Fibroblast of lung (primary cell): Measurements from ENCODE around the gene GAB2. TPM values are rescaled to one million over a fixed set of nuclear protein-coding genes. Genes with fewer than 3 reads are reported as not detected.

Source experiments
- DNase-seq, 2 donors: peaks; one replicate each; pipeline versions ENCODE4 v3.0.0 to v3.0.0-alpha.2; 2010; ENCODE audit warnings: low read depth in 2 of 2
- H2AFZ ChIP-seq: 2 replicates; pipeline ENCODE4 v1.5.1; 2012; ENCODE audit warnings: low read length, control low read depth, inconsistent platforms
- H3K27ac ChIP-seq: 2 replicates; pipeline ENCODE4 v1.5.1; 2011; ENCODE audit warnings: low read length, control low read depth; ENCODE audit not compliant: insufficient read depth
- H3K27me3 ChIP-seq: 2 replicates; pipeline ENCODE4 v1.5.1; 2011; ENCODE audit warnings: mild to moderate bottlenecking, low read length; ENCODE audit not compliant: control insufficient read depth, insufficient read depth
- H3K36me3 ChIP-seq: 2 replicates; pipeline ENCODE4 v1.5.1; 2011; ENCODE audit warnings: low read length; ENCODE audit not compliant: control insufficient read depth, insufficient read depth
- H3K4me1 ChIP-seq: 2 replicates; pipeline ENCODE4 v1.5.1; 2011; ENCODE audit warnings: low read length; ENCODE audit not compliant: control insufficient read depth, insufficient read depth; ENCODE audit errors: extremely low read depth
- H3K4me2 ChIP-seq: 2 replicates; pipeline ENCODE4 v1.5.1; 2011; ENCODE audit warnings: low read length, control low read depth; ENCODE audit not compliant: insufficient read depth; ENCODE audit errors: extremely low read depth
- H3K4me3 ChIP-seq, 4 experiments: fragments of 200-600 bp in 1 of 4; sonication (generic) in 1 of 4; replicated peaks in 1 of 4; 2 replicates each; pipeline ENCODE4 v1.5.1; 2011 to 2016; ENCODE audit warnings: low read length in 4 of 4, low read depth in 3 of 4, mild to moderate bottlenecking in 3 of 4, control low read depth in 2 of 4, inconsistent platforms in 1 of 4, mixed read lengths in 1 of 4; ENCODE audit not compliant: insufficient read depth in 1 of 4; ENCODE audit errors: control extremely low read depth in 1 of 4
- H3K79me2 ChIP-seq: 2 replicates; pipeline ENCODE4 v1.5.1; 2012; ENCODE audit warnings: mild to moderate bottlenecking, low read length, inconsistent platforms; ENCODE audit not compliant: control insufficient read depth, insufficient read depth
- H3K9ac ChIP-seq: 2 replicates; pipeline ENCODE4 v1.5.1; 2011; ENCODE audit warnings: mild to moderate bottlenecking, low read length, control low read depth; ENCODE audit not compliant: insufficient read depth
- H3K9me3 ChIP-seq: 2 replicates; pipeline ENCODE4 v1.5.1; 2012; ENCODE audit warnings: low read depth, low read length; ENCODE audit not compliant: control insufficient read depth, insufficient read depth
- H4K20me1 ChIP-seq: 2 replicates; pipeline ENCODE4 v1.5.1; 2011; ENCODE audit warnings: low read length; ENCODE audit not compliant: control insufficient read depth, insufficient read depth; ENCODE audit errors: extremely low read depth
- EZH2 ChIP-seq: IDR thresholded peaks from 2 replicates; pipeline ENCODE4 v1.5.1; 2012; ENCODE audit warnings: low read length, control low read depth, mild to moderate bottlenecking; ENCODE audit errors: missing control alignments
- polyA plus RNA-seq, 2 donors: library from polyadenylated mRNA; depleted of rRNA in 1 of 2; stranded (reverse) in 1 of 2; unstranded in 1 of 2; fragments of >200 nt; gene quantifications; 2 replicates each; pipeline ENCODE4 v1.2.1, GENCODE V29; 2011 to 2012; ENCODE audit warnings: missing spikeins in 1 of 2
- total RNA-seq: library from RNA; depleted of rRNA; stranded (reverse); fragments of >200 nt; gene quantifications from 2 replicates; pipeline ENCODE4 v1.2.1, GENCODE V29; 2014
- TF ChIP-seq, protein P1 (sequence below), 2 donors: IDR thresholded peaks in 1 of 2; conservative IDR thresholded peaks in 1 of 2; 1 replicate in 1 of 2; 2 replicates in 1 of 2; pipeline ENCODE4 v1.5.1; 2011 to 2012; ENCODE audit warnings: low read length in 2 of 2, control low read depth in 1 of 2, inconsistent platforms in 1 of 2, low read depth in 1 of 2, mild to moderate bottlenecking in 1 of 2

Gene GAB2
- total and polyA plus RNA-seq, 2 donors (not counting 1 experiment from before 2014, with no cell fraction given): 7.1 to 14.0 TPM

GRCh38 chr11:78200061-78200460 is 217.6 kb downstream of the GAB2 start:
- H3K9ac ChIP-seq: no peak overlapping the region
- H3K36me3 ChIP-seq: peaks cover 18% of the 10 kb centered on the region
- no peaks in the 10 kb centered on the region for H4K20me1 ChIP-seq

DNA sequence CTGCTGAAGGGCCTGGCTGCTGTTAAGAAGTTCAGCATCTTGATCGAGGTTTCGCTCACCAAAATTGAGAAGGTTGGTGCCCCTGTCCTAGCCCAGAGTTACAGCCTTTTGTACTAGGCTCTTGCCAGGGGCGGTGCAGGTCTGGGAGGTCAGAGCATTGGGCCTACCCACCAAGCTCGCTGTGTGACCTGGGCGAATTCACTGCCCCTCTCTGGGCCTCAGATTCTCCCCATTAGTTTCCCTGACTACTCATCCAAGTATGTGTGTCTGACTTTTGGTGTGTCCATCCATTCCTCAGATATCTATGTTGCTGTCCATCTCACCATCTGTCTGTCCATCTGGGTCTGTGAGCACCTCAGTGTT is 218.0 kb downstream of the GAB2 start:
- Histone ChIP-seq H3K4me2 (no peak overlapping the region), H3K9me3 (no peaks in the 10 kb centered on the region), H3K79me2 (peaks cover 4% of the 10 kb centered on the region), H3K4me1 (no peaks in the 10 kb centered on the region), H3K36me3 (peaks cover 18% of the 10 kb centered on the region), H3K9ac (no peak overlapping the region), H3K4me3 (no peak overlapping the region), H3K27me3 (no peaks in the 10 kb centered on the region), H4K20me1 (no peaks in the 10 kb centered on the region), H2AFZ (no peak overlapping the region), H3K27ac (no peak overlapping the region)
- DNase-seq: no peak
- TF ChIP-seq, protein P1, sequence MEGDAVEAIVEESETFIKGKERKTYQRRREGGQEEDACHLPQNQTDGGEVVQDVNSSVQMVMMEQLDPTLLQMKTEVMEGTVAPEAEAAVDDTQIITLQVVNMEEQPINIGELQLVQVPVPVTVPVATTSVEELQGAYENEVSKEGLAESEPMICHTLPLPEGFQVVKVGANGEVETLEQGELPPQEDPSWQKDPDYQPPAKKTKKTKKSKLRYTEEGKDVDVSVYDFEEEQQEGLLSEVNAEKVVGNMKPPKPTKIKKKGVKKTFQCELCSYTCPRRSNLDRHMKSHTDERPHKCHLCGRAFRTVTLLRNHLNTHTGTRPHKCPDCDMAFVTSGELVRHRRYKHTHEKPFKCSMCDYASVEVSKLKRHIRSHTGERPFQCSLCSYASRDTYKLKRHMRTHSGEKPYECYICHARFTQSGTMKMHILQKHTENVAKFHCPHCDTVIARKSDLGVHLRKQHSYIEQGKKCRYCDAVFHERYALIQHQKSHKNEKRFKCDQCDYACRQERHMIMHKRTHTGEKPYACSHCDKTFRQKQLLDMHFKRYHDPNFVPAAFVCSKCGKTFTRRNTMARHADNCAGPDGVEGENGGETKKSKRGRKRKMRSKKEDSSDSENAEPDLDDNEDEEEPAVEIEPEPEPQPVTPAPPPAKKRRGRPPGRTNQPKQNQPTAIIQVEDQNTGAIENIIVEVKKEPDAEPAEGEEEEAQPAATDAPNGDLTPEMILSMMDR (conservative IDR thresholded peaks at IDR 0.05 in 1 of 2, IDR thresholded peaks at IDR 0.05 in 1 of 2; ENCODE audit: low read depth in 1 of 2, low read length in 2 of 2): no peak
- no peak for TF ChIP-seq EZH2

More at GRCh38 chr11:78200061-78200460, 217.6 kb downstream of the GAB2 start:
- no peaks in the 10 kb centered on the region for H3K9me3 ChIP-seq
- TF ChIP-seq EZH2: no peak
- TF ChIP-seq, protein P1 (conservative IDR thresholded peaks at IDR 0.05 in 1 of 2, IDR thresholded peaks at IDR 0.05 in 1 of 2; ENCODE audit: low read depth in 1 of 2, low read length in 2 of 2): no peak
- peaks cover 4% of the 10 kb centered on the region for H3K79me2 ChIP-seq
- H2AFZ ChIP-seq: no peak overlapping the region
- H3K4me2 ChIP-seq: no peak overlapping the region
- no peaks in the 10 kb centered on the region for H3K27me3 ChIP-seq
- DNase-seq: no peak
- H3K27ac ChIP-seq: no peak overlapping the region
- H3K4me1 ChIP-seq: no peaks in the 10 kb centered on the region
- no peak overlapping the region for H3K4me3 ChIP-seq

DNA sequence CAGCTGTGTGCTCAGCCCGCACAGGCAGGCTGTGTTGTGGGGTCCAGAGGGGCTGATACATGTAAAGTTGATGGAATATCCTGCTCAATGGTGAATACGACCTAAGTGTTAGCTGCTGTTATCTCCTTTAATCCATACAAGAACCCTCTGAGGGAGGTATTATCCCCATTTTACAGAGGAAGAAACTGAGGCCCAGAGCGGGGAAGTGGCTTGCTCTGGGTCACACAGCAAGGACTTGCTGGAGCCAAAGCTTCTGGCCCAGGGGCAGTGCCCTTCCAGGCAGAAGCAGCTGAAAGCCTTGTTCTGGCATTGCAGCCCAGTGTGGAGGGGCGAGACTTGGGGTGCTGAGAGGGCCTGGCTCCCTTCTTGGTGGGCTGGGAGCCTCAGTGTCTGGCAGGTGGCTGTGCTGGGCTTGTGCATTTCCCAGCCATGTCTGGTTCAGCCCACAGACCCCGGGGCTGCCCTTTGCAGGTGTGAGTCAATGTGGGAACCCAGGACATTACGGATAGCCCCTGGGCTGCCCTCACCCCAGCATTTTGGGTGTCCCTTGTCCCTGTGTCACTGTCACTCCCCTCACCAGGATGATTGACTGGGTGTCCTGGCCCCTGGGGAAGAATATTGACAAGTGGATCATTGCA is 218.5 kb downstream of the GAB2 start:
- H3K4me2 ChIP-seq: no peak overlapping the region
- H3K79me2 ChIP-seq: peaks cover 4% of the 10 kb centered on the region
- no peak overlapping the region for H3K4me3 ChIP-seq
- no peak for DNase-seq
- H3K27ac ChIP-seq: no peak overlapping the region
- H2AFZ ChIP-seq: no peak overlapping the region
- no peaks in the 10 kb centered on the region for H4K20me1 ChIP-seq
- no peaks in the 10 kb centered on the region for H3K4me1 ChIP-seq
- H3K36me3 ChIP-seq: peaks cover 18% of the 10 kb centered on the region
- H3K9ac ChIP-seq: no peak overlapping the region
- TF ChIP-seq, protein P1 (conservative IDR thresholded peaks at IDR 0.05 in 1 of 2, IDR thresholded peaks at IDR 0.05 in 1 of 2; ENCODE audit: low read depth in 1 of 2, low read length in 2 of 2): no peak
- TF ChIP-seq EZH2: no peak
- H3K27me3 ChIP-seq: no peaks in the 10 kb centered on the region
- H3K9me3 ChIP-seq: no peaks in the 10 kb centered on the region
